B cell (primary cell): ENCODE measurements around the gene FLCN. TPM values are rescaled to one million over a fixed set of nuclear protein-coding genes. Genes with fewer than 3 reads are reported as not detected.

Experiments used
- ATAC-seq: fragments of 200-7000 bp; cut with Tn5 transposase; one replicate; pipeline ENCODE4 v1.10.0; 2021; ENCODE audit warnings: low read depth, mild to moderate bottlenecking, moderate number of reproducible peaks, moderate library complexity
- CTCF ChIA-PET: fragments of 350-600 bp; sonication (Branson Sonifier 250); formaldehyde crosslinking; loops from one replicate; lab custom pipeline; 2021; ENCODE audit warnings: antibody characterized with exemption, inconsistent platforms; lab: Charles Lee
- POLR2A ChIA-PET: fragments of 350-600 bp; sonication (Branson Sonifier 250); formaldehyde crosslinking; loops from one replicate; lab custom pipeline; 2021; ENCODE audit warnings: antibody characterized with exemption; lab: Charles Lee
- DNase-seq: peaks from one replicate; pipeline ENCODE4 v3.0.0; 2013
- H2AFZ ChIP-seq: 2 replicates; pipeline ENCODE4 v1.6.1; 2012; ENCODE audit warnings: mild to moderate bottlenecking, low read depth, low read length; ENCODE audit not compliant: insufficient read depth, poor library complexity, severe bottlenecking
- H3K27ac ChIP-seq, 2 donors: 1 replicate in 1 of 2; 2 replicates in 1 of 2; pipeline ENCODE4 v1.5.1; 2012 to 2013; ENCODE audit warnings: low read length in 2 of 2, mild to moderate bottlenecking in 2 of 2, moderate library complexity in 1 of 2
- H3K27me3 ChIP-seq, 4 experiments: fragments of 200-600 bp in 1 of 4; sonication (generic) in 1 of 4; replicated peaks in 1 of 4; 1 replicate in 2 of 4; 2 replicates in 2 of 4; pipeline versions ENCODE4 v1.6.1 to v1.7.0; 2013 to 2016; ENCODE audit warnings: low read length in 3 of 4, mild to moderate bottlenecking in 2 of 4, mixed read lengths in 1 of 4, moderate library complexity in 1 of 4; ENCODE audit not compliant: insufficient read depth in 4 of 4, control insufficient read depth in 3 of 4; ENCODE audit errors: control extremely low read depth in 1 of 4
- H3K36me3 ChIP-seq, 2 experiments: replicated peaks in 1 of 2; 1 replicate in 1 of 2; 2 replicates in 1 of 2; pipeline versions ENCODE4 v1.6.1 to v1.7.1; 2013; ENCODE audit warnings: low read length in 1 of 2; ENCODE audit not compliant: insufficient read depth in 2 of 2, control insufficient read depth in 1 of 2; ENCODE audit errors: control extremely low read depth in 1 of 2, extremely low read depth in 1 of 2
- H3K4me1 ChIP-seq, 2 donors: fragments of 200-600 bp in 1 of 2; sonication (generic) in 1 of 2; 1 replicate in 1 of 2; 2 replicates in 1 of 2; pipeline versions ENCODE4 v1.5.1 to v1.6.1; 2013 to 2017; ENCODE audit warnings: low read length in 2 of 2; ENCODE audit not compliant: control insufficient read depth in 2 of 2, insufficient read depth in 2 of 2
- H3K4me2 ChIP-seq: replicated peaks from 2 replicates; pipeline ENCODE3; 2012; ENCODE audit warnings: mild to moderate bottlenecking, low read depth, low read length; ENCODE audit not compliant: poor library complexity, severe bottlenecking
- H3K4me3 ChIP-seq, 5 experiments: fragments of 200-600 bp in 1 of 5; sonication (generic) in 1 of 5; 1 replicate in 3 of 5; 2 replicates in 2 of 5; pipeline versions ENCODE4 v1.5.1 to v1.7.0; 2011 to 2016; ENCODE audit warnings: low read length in 4 of 5, mild to moderate bottlenecking in 4 of 5, low read depth in 2 of 5, control low read depth in 1 of 5, moderate library complexity in 1 of 5; ENCODE audit not compliant: insufficient read depth in 1 of 5; ENCODE audit errors: control extremely low read depth in 1 of 5, extremely low read depth in 1 of 5
- H3K79me2 ChIP-seq: fragments of 200-600 bp; sonication (generic); one replicate; pipeline ENCODE4 v1.6.0; 2016; ENCODE audit warnings: low read length; ENCODE audit not compliant: control insufficient read depth, insufficient read depth
- H3K9ac ChIP-seq: fragments of 200-600 bp; sonication (generic); 2 replicates; pipeline ENCODE4 v1.6.1; 2017; ENCODE audit warnings: mild to moderate bottlenecking, low read length, moderate library complexity
- H3K9me3 ChIP-seq, 3 donors: one replicate each; pipeline versions ENCODE4 v1.6.1 to v1.7.1; 2013; ENCODE audit warnings: low read length in 2 of 3; ENCODE audit not compliant: control insufficient read depth in 2 of 3, insufficient read depth in 1 of 3; ENCODE audit errors: control extremely low read depth in 1 of 3
- H4K20me1 ChIP-seq: 2 replicates; pipeline ENCODE4 v1.6.0; 2012; ENCODE audit warnings: mild to moderate bottlenecking, low read length; ENCODE audit not compliant: insufficient read depth, control insufficient read depth, poor library complexity, severe bottlenecking
- H3K27ac Mint-ChIP-seq: one replicate; pipeline ENCODE4 v1.8.0; 2021; ENCODE audit warnings: mixed read lengths
- H3K27me3 Mint-ChIP-seq: one replicate; pipeline ENCODE4 v1.8.0; 2021; ENCODE audit warnings: mixed read lengths
- H3K4me1 Mint-ChIP-seq: one replicate; pipeline ENCODE4 v1.8.0; 2021; ENCODE audit warnings: mixed read lengths
- H3K4me3 Mint-ChIP-seq: one replicate; pipeline ENCODE4 v1.8.0; 2021; ENCODE audit warnings: mixed read lengths
- H3K9me3 Mint-ChIP-seq: one replicate; pipeline ENCODE4 v1.8.0; 2022; ENCODE audit warnings: mixed read lengths; ENCODE audit not compliant: insufficient read depth
- CTCF ChIP-seq: fragments of 200-600 bp; IDR thresholded peaks from one replicate; pipeline ENCODE4 v1.8.0; 2022; ENCODE audit warnings: antibody characterized with exemption, mild to moderate bottlenecking
- EZH2 ChIP-seq: IDR thresholded peaks from 2 replicates; pipeline ENCODE4 v1.6.1; 2012; ENCODE audit warnings: borderline replicate concordance, low read depth, mild to moderate bottlenecking, moderate library complexity, low read length; ENCODE audit not compliant: insufficient read depth, poor library complexity, severe bottlenecking
- WGBS: methylation state at CpG from one replicate; pipeline ENCODE4 v1.1.5; 2013; ENCODE audit warnings: missing lambda C conversion rate; ENCODE audit not compliant: insufficient coverage; 5-methylcytosine and 5-hydroxymethylcytosine counted together
- intact Hi-C: fragments of 100-400 bp; cut with micrococcal nuclease; formaldehyde crosslinking; loops from one replicate; pipeline ENCODE4 v1.10.0; 2022
- polyA plus RNA-seq: library from polyadenylated mRNA; depleted of rRNA; stranded (reverse); fragments of >200 nt; gene quantifications from 2 replicates; pipeline ENCODE4 v1.2.3, GENCODE V29; 2012
- total RNA-seq, 2 donors: library from RNA; stranded (reverse); fragments of 120-200 nt in 1 of 2; gene quantifications; 1 replicate in 1 of 2; 2 replicates in 1 of 2; pipeline versions ENCODE4 v1.2.3 to v1.2.4, GENCODE V29; 2013 to 2022

Gene FLCN
- total and polyA plus RNA-seq, 2 donors (not counting 1 experiment from before 2014, with no cell fraction given): 36.6 to 128 TPM

GRCh38 chr17:17200311-17200710 lies 36.7 kb downstream of the FLCN start:
- Histone ChIP-seq H3K79me2 (peaks cover 9% of the 10 kb centered on the region), H3K27me3 (no peaks in the 10 kb centered on the region), H3K4me1 (peaks cover 8 to 14% of the 10 kb centered on the region in 2 donors), H3K9ac (no peak overlapping the region), H3K36me3 (peaks cover 0 to 8% of the 10 kb centered on the region in 2 experiments), H4K20me1 (peaks cover 4% of the 10 kb centered on the region), H3K9me3 (no peaks in the 10 kb centered on the region), H3K27ac (no peak overlapping the region), H2AFZ (no peak overlapping the region), H3K4me3 (no peak overlapping the region), H3K4me2 (no peak overlapping the region)
- no peaks in the 10 kb centered on the region for H3K27me3 Mint-ChIP-seq
- H3K9me3 Mint-ChIP-seq: no peaks in the 10 kb centered on the region
- ChIA-PET CTCF (interaction anchor here (1.0 to 1.2 kb wide), 2 partner anchors 8 to 10 kb away, joined by 3 to 5 read pairs; no protein-coding TSS in a partner anchor), POLR2A (interaction anchor here (0.6 kb wide), 1 partner anchor 281 kb away, joined by 5 read pairs; no protein-coding TSS in a partner anchor)
- no peak for DNase-seq
- no peak overlapping the region for H3K27ac Mint-ChIP-seq
- TF ChIP-seq EZH2 (no peak), CTCF (no peak)
- H3K4me3 Mint-ChIP-seq: no peak overlapping the region
- intact Hi-C loops: loop anchor here (10.0 kb wide), 1 partner anchor 156 kb away; the partner anchor contains the start of gene MPRIP
- no peak for ATAC-seq
- peaks cover 9% of the 10 kb centered on the region for H3K4me1 Mint-ChIP-seq
- 83% methylated on average over 6 of the region's 7 CpGs for WGBS

- ChIA-PET POLR2A (no interaction called here), CTCF (interaction anchor here (0.7 kb wide), 1 partner anchor 67 kb away, joined by 4 read pairs; no protein-coding TSS in a partner anchor)
- H3K9me3 ChIP-seq: no peaks in the 10 kb centered on the region
- peaks cover 0 to 3% of the 10 kb centered on the region in 2 donors for H3K4me1 ChIP-seq
- H3K27ac ChIP-seq: no peak overlapping the region
- DNase-seq: no peak
- H3K27me3 ChIP-seq: no peaks in the 10 kb centered on the region
- no peak overlapping the region for H3K27ac Mint-ChIP-seq
- no peaks in the 10 kb centered on the region for H3K4me1 Mint-ChIP-seq
- H3K4me2 ChIP-seq: no peak overlapping the region
- no peaks in the 10 kb centered on the region for H4K20me1 ChIP-seq
- no peak overlapping the region for H2AFZ ChIP-seq
- no peaks in the 10 kb centered on the region for H3K27me3 Mint-ChIP-seq
- H3K36me3 ChIP-seq: peaks cover 0 to 8% of the 10 kb centered on the region in 2 experiments
- no peak for ATAC-seq
- no peak for TF ChIP-seq CTCF
- TF ChIP-seq EZH2: no peak
- H3K79me2 ChIP-seq: no peaks in the 10 kb centered on the region
- no peaks in the 10 kb centered on the region for H3K9me3 Mint-ChIP-seq
- no peak overlapping the region for H3K4me3 Mint-ChIP-seq
- no peak overlapping the region for H3K4me3 ChIP-seq
- no peak overlapping the region for H3K9ac ChIP-seq
- no CpG with 5 or more reads among the region's 1 CpG for WGBS
- intact Hi-C loops: no loop called here
Observed at GRCh38 chr17:17198281-17198680, 38.7 kb downstream of the FLCN start.
